DND-41 (cell line): Measurements from ENCODE around the gene ARMC7.

Experiments used
- ATAC-seq: fragments of 200-7000 bp; cut with Tn5 transposase; 3 replicates; pipeline ENCODE4 v1.9.1; 2021; ENCODE audit warnings: low read depth; ENCODE audit not compliant: insufficient read depth
- DNase-seq: peaks from one replicate; pipeline ENCODE4 v3.0.0-alpha.2; 2020
- H2AFZ ChIP-seq: 2 replicates; pipeline ENCODE4 v1.6.0; 2012; ENCODE audit warnings: low read depth, low read length
- H3K27ac ChIP-seq: 2 replicates; pipeline ENCODE4 v1.5.1; 2012; ENCODE audit warnings: low read length, inconsistent platforms
- H3K27me3 ChIP-seq: fragments of 200-600 bp; sonication (generic); 2 replicates; pipeline ENCODE4 v1.6.0; 2012; ENCODE audit warnings: low read length, mild to moderate bottlenecking, inconsistent platforms; ENCODE audit not compliant: insufficient read depth, poor library complexity
- H3K36me3 ChIP-seq: 2 replicates; pipeline ENCODE4 v1.5.1; 2012; ENCODE audit warnings: low read length, inconsistent platforms; ENCODE audit not compliant: insufficient read depth
- H3K4me1 ChIP-seq: 2 replicates; pipeline ENCODE4 v1.5.1; 2012; ENCODE audit warnings: mild to moderate bottlenecking, low read length; ENCODE audit not compliant: insufficient read depth
- H3K4me2 ChIP-seq: 2 replicates; pipeline ENCODE4 v1.6.0; 2012; ENCODE audit warnings: mild to moderate bottlenecking, moderate library complexity, low read length, inconsistent platforms; ENCODE audit not compliant: insufficient read depth
- H3K4me3 ChIP-seq, 2 experiments: fragments of 200-600 bp in 1 of 2; shearing (Covaris generic) in 1 of 2; 2 replicates each; pipeline ENCODE4 v1.5.1; 2012 to 2016; ENCODE audit warnings: inconsistent platforms in 2 of 2, low read length in 2 of 2, mild to moderate bottlenecking in 2 of 2, low read depth in 1 of 2, moderate library complexity in 1 of 2
- H3K79me2 ChIP-seq: 2 replicates; pipeline ENCODE4 v1.6.0; 2012; ENCODE audit warnings: low read length, inconsistent platforms; ENCODE audit not compliant: insufficient read depth
- H3K9ac ChIP-seq: 2 replicates; pipeline ENCODE4 v1.6.0; 2012; ENCODE audit warnings: low read depth, mild to moderate bottlenecking, inconsistent platforms, low read length, moderate library complexity
- H3K9me3 ChIP-seq: 2 replicates; pipeline ENCODE4 v1.5.1; 2012; ENCODE audit warnings: low read length, moderate library complexity, mild to moderate bottlenecking, inconsistent platforms; ENCODE audit not compliant: insufficient read depth, severe bottlenecking
- H4K20me1 ChIP-seq: 2 replicates; pipeline ENCODE4 v1.6.0; 2012; ENCODE audit warnings: low read length; ENCODE audit not compliant: insufficient read depth
- CTCF ChIP-seq: IDR thresholded peaks from 2 replicates; pipeline ENCODE4 v1.5.1; 2012; ENCODE audit warnings: borderline replicate concordance, low read length, moderate library complexity, mild to moderate bottlenecking; ENCODE audit not compliant: poor library complexity, severe bottlenecking; ENCODE audit errors: extremely low read depth
- EZH2 ChIP-seq: IDR thresholded peaks from 3 replicates; pipeline ENCODE4 v1.6.1; 2012; ENCODE audit warnings: borderline replicate concordance, low read depth, mild to moderate bottlenecking, moderate library complexity, low read length, inconsistent platforms; ENCODE audit not compliant: severe bottlenecking

The ARMC7 gene

GRCh38 chr17:75129576-75129975, 19.8 kb downstream of the ARMC7 start:
- DNase-seq: no peak
- Histone ChIP-seq H3K4me2 (peak overlapping the region; percentile 83; the same call in 1 of the 2 replicates), H3K36me3 (peaks cover 30% of the 10 kb centered on the region), H3K9me3 (no peaks in the 10 kb centered on the region), H3K4me3 (peak overlapping the region in 1 of 2 experiments; percentile 92; a peak in 1 of 4 replicates), H3K27ac (no peak overlapping the region), H4K20me1 (peaks cover 16% of the 10 kb centered on the region), H3K4me1 (peaks cover 34% of the 10 kb centered on the region), H3K9ac (no peak overlapping the region), H3K27me3 (no peaks in the 10 kb centered on the region), H2AFZ (no peak overlapping the region), H3K79me2 (peaks cover 32% of the 10 kb centered on the region)
- no peak for ATAC-seq
- TF ChIP-seq EZH2 (no peak), CTCF (no peak)

- Histone ChIP-seq H3K36me3 (peaks cover 25% of the 10 kb centered on the region), H3K27ac (peak overlapping the region; percentile 87; the same call in 1 of the 2 replicates), H3K9ac (peak overlapping the region; percentile 67), H2AFZ (no peak overlapping the region), H3K4me2 (peak overlapping the region; percentile 83), H3K79me2 (peaks cover 30% of the 10 kb centered on the region), H3K4me1 (peaks cover 34% of the 10 kb centered on the region), H3K9me3 (no peaks in the 10 kb centered on the region), H4K20me1 (peaks cover 16% of the 10 kb centered on the region), H3K4me3 (peak overlapping the region; percentile 34 to 92; a peak in 3 of 4 replicates), H3K27me3 (no peaks in the 10 kb centered on the region)
- TF ChIP-seq CTCF (no peak), EZH2 (no peak)
- ATAC-seq (no peak), DNase-seq (no peak)
Observed at GRCh38 chr17:75130059-75130631, 20.4 kb downstream of the ARMC7 start.

- peak; percentile 57 for ATAC-seq
- Histone ChIP-seq H2AFZ (peak overlapping the region; percentile 99), H3K4me3 (peak overlapping the region; percentile 34 to 92), H4K20me1 (peaks cover 16% of the 10 kb centered on the region), H3K4me2 (peak overlapping the region; percentile 83), H3K36me3 (peaks cover 30% of the 10 kb centered on the region), H3K27me3 (no peaks in the 10 kb centered on the region), H3K79me2 (peaks cover 30% of the 10 kb centered on the region), H3K9me3 (no peaks in the 10 kb centered on the region), H3K9ac (peak overlapping the region; percentile 67), H3K27ac (peak overlapping the region; percentile 87), H3K4me1 (peaks cover 34% of the 10 kb centered on the region)
- TF ChIP-seq CTCF (peak; percentile 34), EZH2 (no peak)
- DNase-seq: peak; percentile 63
Observed at GRCh38 chr17:75130632-75131277, 21.0 kb downstream of the ARMC7 start.
